IPS DF 6.9 (cell line): ENCODE results near the gene PGS1.

Experiments used
- DNase-seq: peaks from one replicate; pipeline ENCODE4 v3.0.0-alpha.2; 2013; ENCODE audit warnings: low read depth, low spot score
- H3K27ac ChIP-seq: one replicate; pipeline ENCODE4 v1.5.1; 2013; ENCODE audit warnings: low read length, control low read depth
- H3K27me3 ChIP-seq: 2 replicates; pipeline ENCODE4 v1.6.1; 2013; ENCODE audit warnings: mild to moderate bottlenecking, low read length; ENCODE audit not compliant: control insufficient read depth, insufficient read depth
- H3K36me3 ChIP-seq: 2 replicates; pipeline ENCODE4 v1.6.1; 2013; ENCODE audit warnings: low read length; ENCODE audit not compliant: control insufficient read depth, insufficient read depth
- H3K4me1 ChIP-seq: 2 replicates; pipeline ENCODE4 v1.6.1; 2013; ENCODE audit warnings: low read length; ENCODE audit not compliant: control insufficient read depth, insufficient read depth
- H3K4me3 ChIP-seq: 2 replicates; pipeline ENCODE4 v1.5.1; 2013; ENCODE audit warnings: mild to moderate bottlenecking, low read length
- H3K9me3 ChIP-seq: 2 replicates; pipeline ENCODE4 v1.6.1; 2013; ENCODE audit warnings: low read length, inconsistent platforms; ENCODE audit not compliant: control insufficient read depth, insufficient read depth
- WGBS: extraction: QIAGEN DNeasy Blood & Tissue Kit; methylation state at CpG from one replicate; pipeline ENCODE4 v1.1.7; 2013; ENCODE audit warnings: mixed read lengths, missing lambda C conversion rate; ENCODE audit not compliant: insufficient read length, insufficient coverage; 5-methylcytosine and 5-hydroxymethylcytosine counted together

Gene PGS1

DNA sequence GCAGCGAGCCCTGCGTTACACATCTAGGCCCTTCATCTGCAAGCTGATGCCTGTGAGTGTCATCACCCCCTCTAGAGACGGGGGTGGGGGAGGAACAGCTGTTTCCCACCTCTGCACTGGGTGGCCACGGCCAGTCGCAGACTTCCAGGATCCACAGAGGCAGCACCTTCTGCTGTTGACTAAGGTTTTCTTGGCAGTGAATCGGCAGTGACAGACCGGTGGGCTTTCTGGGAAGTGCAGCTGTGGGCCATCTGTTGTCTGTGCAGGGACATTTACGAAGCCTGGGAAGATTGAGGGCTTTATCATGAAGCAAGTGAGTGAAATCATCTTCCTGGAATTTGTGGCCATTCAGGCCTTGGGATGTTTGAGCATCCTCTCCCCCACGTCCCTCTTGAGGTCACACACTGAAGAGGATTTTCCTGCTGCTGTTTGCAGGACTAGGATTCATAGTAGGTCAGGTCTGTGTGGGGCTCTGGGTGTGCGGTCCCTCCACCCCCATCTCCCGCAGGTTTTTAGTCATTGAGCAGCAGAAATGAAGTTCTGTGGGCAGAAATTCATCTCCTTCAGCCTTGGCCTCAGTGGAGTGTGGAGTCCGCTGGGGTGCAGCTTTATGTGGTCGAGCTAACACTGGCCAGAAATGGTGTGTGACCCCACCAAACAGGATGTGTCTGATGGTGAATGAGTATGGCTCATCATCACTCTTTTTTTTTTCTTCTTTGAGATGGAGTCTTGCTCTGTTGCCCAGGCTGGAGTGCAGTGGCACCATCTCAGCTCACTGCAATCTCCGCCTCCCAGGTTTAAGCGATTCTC, 12.0 kb downstream of the PGS1 start:
- no CpG with 5 or more reads among the region's 15 CpGs for WGBS
- peaks cover 8% of the 10 kb centered on the region for H3K4me1 ChIP-seq
- no peak overlapping the region for H3K27ac ChIP-seq
- H3K27me3 ChIP-seq: no peaks in the 10 kb centered on the region
- no peak overlapping the region for H3K4me3 ChIP-seq
- H3K9me3 ChIP-seq: no peaks in the 10 kb centered on the region
- no peak for DNase-seq
- H3K36me3 ChIP-seq: peaks cover 3% of the 10 kb centered on the region; the same call in 1 of the 2 replicates

DNA sequence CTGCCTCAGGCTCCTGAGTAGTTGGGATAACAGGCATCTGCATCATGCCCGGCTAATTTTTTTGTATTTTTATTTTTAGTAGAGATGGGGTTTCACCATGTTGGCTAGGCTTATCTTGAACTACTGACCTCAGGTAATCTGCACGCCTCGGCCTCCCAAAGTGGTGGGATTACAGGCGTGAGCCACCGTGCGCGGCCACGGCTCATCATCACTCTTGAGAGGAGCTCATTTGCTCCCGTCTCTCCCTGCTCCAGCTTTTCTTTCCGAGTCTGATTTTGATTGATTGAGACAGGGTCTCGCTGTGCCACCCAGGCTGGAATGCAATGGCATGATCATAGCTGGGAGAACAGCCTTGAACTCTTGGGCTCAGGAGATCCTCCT, 12.6 kb downstream of the PGS1 start:
- H3K36me3 ChIP-seq: peaks cover 3% of the 10 kb centered on the region; the same call in 1 of the 2 replicates
- DNase-seq: no peak
- H3K4me1 ChIP-seq: peaks cover 5% of the 10 kb centered on the region
- no peaks in the 10 kb centered on the region for H3K27me3 ChIP-seq
- no peaks in the 10 kb centered on the region for H3K9me3 ChIP-seq
- WGBS: no CpG with 5 or more reads among the region's 11 CpGs
- H3K4me3 ChIP-seq: no peak overlapping the region
- no peak overlapping the region for H3K27ac ChIP-seq

DNA sequence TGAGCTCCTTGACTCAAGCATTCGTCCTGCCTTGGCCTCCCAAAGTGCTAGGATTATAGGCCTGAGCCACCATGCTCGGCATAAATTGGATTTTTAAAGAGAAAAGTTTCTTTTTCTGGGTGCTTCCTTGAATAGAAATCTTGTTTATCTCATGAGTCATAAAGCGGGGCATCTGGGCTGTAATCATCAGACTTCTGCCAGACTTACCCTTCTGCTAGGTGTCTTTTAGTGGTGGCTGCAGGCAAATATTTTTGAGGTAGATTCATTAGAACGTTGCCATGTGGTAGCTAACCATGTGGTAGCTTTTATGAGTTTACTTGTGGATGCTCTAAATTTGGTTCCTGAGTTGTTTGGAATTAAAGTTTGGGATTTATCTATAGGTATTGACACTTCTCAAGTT, 13.4 kb downstream of the PGS1 start:
- no peaks in the 10 kb centered on the region for H3K27me3 ChIP-seq
- peaks cover 5% of the 10 kb centered on the region for H3K4me1 ChIP-seq
- H3K27ac ChIP-seq: no peak overlapping the region
- DNase-seq: no peak
- H3K36me3 ChIP-seq: peaks cover 6% of the 10 kb centered on the region; the same call in 1 of the 2 replicates
- no peak overlapping the region for H3K4me3 ChIP-seq
- no peaks in the 10 kb centered on the region for H3K9me3 ChIP-seq
- no CpG with 5 or more reads among the region's 4 CpGs for WGBS

DNA sequence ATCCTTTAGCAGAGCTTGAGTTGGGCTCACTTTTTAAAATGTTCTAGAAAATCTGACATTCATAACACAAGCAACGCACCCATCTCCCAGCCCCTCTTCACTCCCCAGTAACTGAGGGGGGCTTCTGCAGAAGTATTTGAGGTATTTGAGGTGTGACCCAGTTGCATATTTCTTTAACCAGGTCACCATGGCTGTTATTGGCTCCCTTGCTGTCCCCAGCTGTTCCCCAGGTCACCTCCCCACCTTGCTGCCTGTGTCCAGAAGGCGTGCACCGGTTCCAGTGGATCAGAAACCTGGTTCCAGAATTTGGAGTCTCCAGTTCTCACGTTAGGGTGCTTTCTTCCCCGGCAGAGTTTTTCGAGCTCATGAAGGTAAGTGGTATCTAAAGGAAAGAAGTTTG, 13.8 kb downstream of the PGS1 start:
- WGBS: no CpG with 5 or more reads among the region's 6 CpGs
- Histone ChIP-seq H3K36me3 (peaks cover 6% of the 10 kb centered on the region; the same call in 1 of the 2 replicates), H3K9me3 (no peaks in the 10 kb centered on the region), H3K4me3 (no peak overlapping the region), H3K4me1 (peaks cover 5% of the 10 kb centered on the region), H3K27me3 (no peaks in the 10 kb centered on the region), H3K27ac (no peak overlapping the region)
- DNase-seq: no peak

DNA sequence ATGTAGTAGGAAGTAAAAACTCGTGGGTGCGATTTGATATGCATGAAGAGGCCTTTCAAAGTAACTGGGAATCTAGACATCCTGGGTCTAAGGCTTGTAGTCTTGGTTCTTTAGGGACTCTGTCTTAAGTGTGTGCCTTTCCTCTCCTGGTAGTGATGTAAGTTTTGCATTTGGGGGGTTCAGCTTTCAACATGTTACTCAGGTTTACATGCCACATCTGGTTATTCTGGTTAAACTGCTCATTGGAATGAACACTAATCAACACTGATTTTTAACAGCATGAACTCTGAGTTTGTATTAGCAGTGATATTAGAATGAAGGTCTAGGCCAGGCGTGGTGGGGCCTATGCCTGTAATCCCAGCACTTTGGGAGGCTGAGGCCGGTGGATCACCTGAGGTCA, 15.1 kb downstream of the PGS1 start:
- no peak for DNase-seq
- Histone ChIP-seq H3K4me1 (peaks cover 5% of the 10 kb centered on the region), H3K36me3 (peaks cover 16% of the 10 kb centered on the region), H3K4me3 (no peak overlapping the region), H3K9me3 (no peaks in the 10 kb centered on the region), H3K27ac (no peak overlapping the region), H3K27me3 (no peaks in the 10 kb centered on the region)
- WGBS: no CpG with 5 or more reads among the region's 4 CpGs

DNA sequence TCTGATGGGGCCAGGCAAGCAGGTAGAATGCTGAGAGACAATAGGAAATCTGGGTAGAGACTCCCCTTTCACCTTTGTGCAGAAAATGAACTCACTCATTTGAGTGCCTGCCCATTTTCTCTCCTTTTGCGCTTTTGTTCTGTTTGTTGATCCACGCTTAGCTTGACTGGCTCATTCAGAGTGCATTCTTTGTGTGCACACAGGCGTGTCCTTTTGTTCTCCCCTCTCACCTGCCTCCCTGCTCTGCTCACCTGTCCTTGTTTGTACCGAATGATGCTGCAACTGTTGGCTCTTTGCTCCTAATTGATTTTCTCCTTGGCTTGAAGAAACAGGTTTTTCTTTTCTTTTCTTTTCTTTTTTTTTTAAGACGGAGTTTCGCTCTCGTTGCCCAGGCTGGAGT, 15.8 kb downstream of the PGS1 start:
- DNase-seq: no peak
- Histone ChIP-seq H3K4me1 (peaks cover 5% of the 10 kb centered on the region), H3K9me3 (no peaks in the 10 kb centered on the region), H3K27me3 (no peaks in the 10 kb centered on the region), H3K36me3 (peaks cover 22% of the 10 kb centered on the region), H3K4me3 (no peak overlapping the region), H3K27ac (no peak overlapping the region)
- no CpG with 5 or more reads among the region's 7 CpGs for WGBS

DNA sequence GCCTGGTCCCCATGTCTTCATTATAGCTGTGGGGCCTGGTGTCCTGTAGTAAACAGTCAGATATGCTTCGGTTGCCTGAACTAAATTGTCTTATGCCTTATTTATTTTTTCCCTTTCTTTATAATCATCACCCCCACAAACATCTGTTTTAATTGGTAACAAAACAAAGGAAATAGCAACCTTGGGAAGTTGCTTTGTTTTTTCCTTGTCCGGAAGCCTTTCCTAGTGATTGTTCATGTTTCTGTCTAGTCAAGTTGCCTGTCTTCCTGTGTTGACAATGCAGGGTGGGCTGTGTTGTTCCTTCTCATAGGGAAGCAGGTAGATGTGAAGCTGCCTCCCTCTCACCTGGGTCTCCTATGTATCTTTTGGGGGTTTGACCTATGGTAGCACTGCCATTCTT, 16.7 kb downstream of the PGS1 start:
- no CpG with 5 or more reads among the region's 2 CpGs for WGBS
- DNase-seq: no peak
- H3K4me1 ChIP-seq: peaks cover 3% of the 10 kb centered on the region
- no peaks in the 10 kb centered on the region for H3K9me3 ChIP-seq
- no peak overlapping the region for H3K4me3 ChIP-seq
- no peak overlapping the region for H3K27ac ChIP-seq
- peaks cover 29% of the 10 kb centered on the region for H3K36me3 ChIP-seq
- H3K27me3 ChIP-seq: no peaks in the 10 kb centered on the region

DNA sequence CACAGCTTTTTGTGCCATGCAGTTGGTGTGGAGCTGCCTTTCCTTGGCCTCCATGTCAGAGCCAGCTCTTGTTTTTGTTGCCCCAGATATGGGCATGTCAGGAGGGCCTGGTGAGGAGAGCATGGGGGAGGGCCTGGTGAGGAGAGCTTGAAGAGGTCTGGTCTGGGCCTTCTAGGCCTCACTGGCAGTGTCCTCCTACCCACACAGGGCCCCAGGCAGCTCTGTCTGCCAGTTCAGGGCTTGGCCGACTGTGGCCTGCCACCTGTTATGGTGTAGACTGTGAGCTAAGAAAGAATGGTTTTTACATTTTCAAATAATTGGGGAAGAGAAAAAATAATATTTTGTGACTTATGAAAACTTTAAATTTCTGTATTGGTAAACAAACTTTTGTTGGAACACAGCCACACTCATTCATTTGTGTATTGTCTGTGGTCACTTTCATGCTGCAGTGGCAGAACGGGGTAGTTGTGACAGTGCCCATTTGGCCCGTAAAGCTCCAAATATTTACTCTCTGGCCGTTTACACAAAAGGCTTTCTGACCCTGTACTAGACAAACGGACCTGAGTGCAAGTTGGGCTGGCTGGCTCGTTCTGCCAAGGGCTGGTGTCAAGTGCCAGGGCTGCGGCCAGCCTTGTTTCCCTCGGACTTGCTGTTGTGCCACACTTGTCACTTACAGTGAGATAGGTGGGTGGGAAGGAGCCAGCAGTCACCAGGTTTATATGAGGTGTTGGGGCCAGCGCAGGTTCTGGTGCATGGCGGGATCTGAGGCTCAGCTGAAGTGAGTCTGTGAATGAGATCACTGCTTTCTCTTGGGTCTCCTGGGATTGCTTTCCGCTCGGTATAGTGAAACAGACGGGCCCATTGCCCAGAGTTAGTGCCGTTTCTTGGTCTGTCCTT, 18.2 kb downstream of the PGS1 start:
- Histone ChIP-seq H3K27ac (no peak overlapping the region), H3K36me3 (peaks cover 42% of the 10 kb centered on the region), H3K4me1 (no peaks in the 10 kb centered on the region; the same call in 1 of the 2 replicates), H3K27me3 (no peaks in the 10 kb centered on the region), H3K9me3 (no peaks in the 10 kb centered on the region), H3K4me3 (no peak overlapping the region)
- no peak for DNase-seq
- no CpG with 5 or more reads among the region's 14 CpGs for WGBS

DNA sequence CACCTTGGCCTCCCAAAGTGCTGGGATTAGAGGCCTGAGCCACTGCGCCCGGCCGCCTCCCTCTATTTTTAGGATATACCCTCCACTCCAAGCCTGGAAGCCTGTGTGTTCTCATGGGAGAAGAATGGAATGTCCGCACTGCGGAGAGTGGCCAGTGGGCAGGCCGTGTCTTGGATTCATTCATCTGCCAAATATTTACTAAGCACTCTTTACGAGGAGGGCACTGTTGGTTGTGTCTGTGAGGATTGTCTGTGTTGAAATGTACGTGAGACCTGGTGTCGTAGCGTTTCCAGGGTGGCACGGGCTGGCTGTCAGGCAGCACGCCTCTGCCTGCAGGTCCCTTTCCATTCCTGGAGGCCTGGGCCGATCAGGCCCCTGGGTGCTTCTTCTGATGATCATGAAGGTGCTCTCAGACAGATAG, 19.2 kb downstream of the PGS1 start:
- DNase-seq: no peak
- no CpG with 5 or more reads among the region's 13 CpGs for whole genome bisulfite sequencing
- Histone ChIP-seq H3K9me3 (no peaks in the 10 kb centered on the region), H3K4me1 (no peaks in the 10 kb centered on the region; the same call in 1 of the 2 replicates), H3K27ac (no peak overlapping the region), H3K4me3 (no peak overlapping the region), H3K36me3 (peaks cover 44% of the 10 kb centered on the region), H3K27me3 (no peaks in the 10 kb centered on the region)

DNA sequence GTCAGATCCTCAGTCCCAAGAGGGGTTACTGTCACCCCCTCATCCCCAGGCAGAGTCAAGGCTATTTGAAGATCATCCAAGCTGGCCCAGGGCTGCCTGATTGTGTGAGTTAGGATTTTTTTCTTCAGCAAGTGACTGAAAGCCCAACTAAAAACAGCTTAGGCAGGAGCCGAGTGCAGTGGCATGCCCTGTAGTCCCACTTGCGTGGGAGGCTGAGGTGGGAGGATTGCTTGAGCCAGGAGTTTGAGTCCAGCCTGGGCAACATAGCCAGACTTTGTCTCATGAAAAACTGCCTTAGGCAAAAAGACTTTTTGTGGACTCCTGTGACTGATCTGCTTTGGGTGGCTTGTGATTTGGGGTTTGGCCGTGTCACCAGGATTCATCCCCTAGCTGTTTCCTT, 19.9 kb downstream of the PGS1 start:
- no peaks in the 10 kb centered on the region for H3K27me3 ChIP-seq
- no peaks in the 10 kb centered on the region for H3K9me3 ChIP-seq
- WGBS: no CpG with 5 or more reads among the region's 3 CpGs
- peaks cover 46% of the 10 kb centered on the region for H3K36me3 ChIP-seq
- no peaks in the 10 kb centered on the region; the same call in 1 of the 2 replicates for H3K4me1 ChIP-seq
- no peak overlapping the region for H3K4me3 ChIP-seq
- no peak for DNase-seq
- no peak overlapping the region for H3K27ac ChIP-seq
